GM21737 (cell line): ENCODE data around the gene PNKP.
A peak's percentile ranks its signal among the peaks of the same experiment; 100 is the strongest.

Experiments
- ATAC-seq: cut with Tn5 transposase; IDR thresholded peaks from one replicate; pipeline ENCODE4 v1.9.1; 2021; ENCODE audit warnings: mild to moderate bottlenecking, moderate library complexity; ENCODE audit not compliant: unreplicated experiment

The PNKP gene

GRCh38 chr19:49890349-49891311, 23.3 kb upstream of the PNKP start:
- ATAC-seq, result no peak

- no peak for ATAC-seq
These were observed 22.4 kb upstream of the PNKP start for GRCh38 chr19:49889687-49890348.

GRCh38 chr19:49889038-49889686, 21.8 kb upstream of the PNKP start:
- ATAC-seq, result no peak

- ATAC-seq, result no peak
These were observed 21.1 kb upstream of the PNKP start for GRCh38 chr19:49888510-49888824.

GRCh38 chr19:49887665-49888509, 20.5 kb upstream of the PNKP start:
- ATAC-seq, result no peak

GRCh38 chr19:49887037-49887664, 19.8 kb upstream of the PNKP start:
- ATAC-seq, result no peak

- no peak for ATAC-seq
These were observed 17.4 kb upstream of the PNKP start for GRCh38 chr19:49884760-49885159.

GRCh38 chr19:49884109-49884508, 16.7 kb upstream of the PNKP start:
- ATAC-seq, result no peak

- ATAC-seq, result no peak
These were observed 15.7 kb upstream of the PNKP start for GRCh38 chr19:49883094-49883493.

- ATAC-seq, result no peak
These were observed 15.3 kb upstream of the PNKP start for GRCh38 chr19:49882643-49883042.

GRCh38 chr19:49881672-49882394, 14.5 kb upstream of the PNKP start:
- no peak for ATAC-seq

- no peak for ATAC-seq
These were observed 13.8 kb upstream of the PNKP start for GRCh38 chr19:49881186-49881585.

GRCh38 chr19:49880162-49880869, 12.9 kb upstream of the PNKP start:
- no peak for ATAC-seq

- no peak for ATAC-seq
These were observed 12.0 kb upstream of the PNKP start for GRCh38 chr19:49879243-49879963.

- no peak for ATAC-seq
These were observed 11.3 kb upstream of the PNKP start for GRCh38 chr19:49878744-49879070.

GRCh38 chr19:49877879-49878743, 10.7 kb upstream of the PNKP start:
- peak; percentile 46 for ATAC-seq

- ATAC-seq, result peak; percentile 56
These were observed 9.9 kb upstream of the PNKP start, which contains the start of the genes AKT1S1 and TBC1D17 for GRCh38 chr19:49877020-49877878. TSS of gene AKT1S1 (minus strand) at chr19:49877355. CDS start at chr19:49873295, 4,060 bp downstream. TSS of gene TBC1D17 (plus strand) at chr19:49877702. CDS start at chr19:49877724, 22 bp downstream.
